C4-2B (cell line): ENCODE measurements around the gene CDC37.
"Not testable (repeated sequence)": the region's sequence is repeated elsewhere in the genome, so short reads cannot be mapped to it uniquely, and the experiment has no call there.

Source experiments
- CTCF ChIP-seq: fragments of 450-650 bp; conservative IDR thresholded peaks from 2 replicates; pipeline ENCODE4 v1.5.1; 2017; ENCODE audit warnings: mild to moderate bottlenecking
- ZFX ChIP-seq: fragments of 450-650 bp; IDR thresholded peaks from 2 replicates; pipeline ENCODE4 v1.6.1; 2017

GRCh38 chr19:10399340-10399739 is 4.0 kb downstream of the CDC37 start:
- not testable (repeated sequence) for TF ChIP-seq CTCF, ZFX
